Right forelimb (tissue), 1 donor: Measurements from ENCODE around the gene HSD11B1L.

Source experiments
- DNase-seq: peaks from one replicate; pipeline ENCODE4 v3.0.0-alpha.2; 2018

HSD11B1L gene

DNA sequence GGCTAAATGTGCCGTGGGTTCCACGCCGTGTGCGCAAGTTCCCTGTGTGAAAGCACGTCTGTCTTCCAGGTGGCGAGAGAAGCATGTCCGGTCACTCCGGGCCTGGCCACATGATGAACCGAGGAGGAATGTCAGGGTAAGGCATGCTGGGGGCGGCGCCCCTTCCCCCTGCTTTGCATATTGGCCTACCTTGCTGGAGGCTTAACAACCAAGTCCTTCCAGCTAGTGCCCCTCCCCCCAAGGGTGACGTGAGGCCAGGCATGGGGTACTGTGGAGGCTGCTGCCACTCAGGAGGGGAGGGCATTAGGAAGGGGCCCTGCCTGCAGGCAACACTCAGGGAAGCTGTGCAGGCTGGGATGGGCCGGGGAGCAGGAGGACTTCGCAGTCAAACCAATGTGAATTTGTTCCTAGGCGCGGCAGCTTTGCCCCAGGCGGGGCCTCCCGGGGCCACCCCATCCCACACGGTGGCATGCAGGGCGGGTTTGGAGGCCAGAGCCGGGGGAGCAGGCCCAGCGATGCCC lies 13.0 kb upstream of the HSD11B1L start:
- no peak for DNase-seq

DNA sequence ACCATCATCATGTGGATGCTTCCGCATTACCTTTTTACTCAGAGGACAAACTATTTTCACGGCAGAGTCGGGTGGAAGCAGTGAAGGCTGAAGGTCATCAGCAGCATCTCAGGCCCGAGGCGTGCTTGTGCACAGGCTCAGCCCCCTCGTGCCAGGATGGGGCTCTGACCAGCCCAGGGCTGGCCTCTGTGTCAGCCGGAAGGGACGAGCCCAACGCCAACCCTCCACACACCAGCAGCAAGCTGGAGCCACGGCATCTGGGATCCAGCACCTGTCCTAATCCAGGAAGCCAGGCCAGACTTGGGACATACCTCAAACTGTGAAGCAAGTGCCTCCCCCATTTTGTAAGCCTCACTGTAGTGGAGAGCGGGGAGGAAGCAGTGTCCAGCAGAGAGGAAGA lies 11.6 kb upstream of the HSD11B1L start:
- no peak for DNase-seq

DNA sequence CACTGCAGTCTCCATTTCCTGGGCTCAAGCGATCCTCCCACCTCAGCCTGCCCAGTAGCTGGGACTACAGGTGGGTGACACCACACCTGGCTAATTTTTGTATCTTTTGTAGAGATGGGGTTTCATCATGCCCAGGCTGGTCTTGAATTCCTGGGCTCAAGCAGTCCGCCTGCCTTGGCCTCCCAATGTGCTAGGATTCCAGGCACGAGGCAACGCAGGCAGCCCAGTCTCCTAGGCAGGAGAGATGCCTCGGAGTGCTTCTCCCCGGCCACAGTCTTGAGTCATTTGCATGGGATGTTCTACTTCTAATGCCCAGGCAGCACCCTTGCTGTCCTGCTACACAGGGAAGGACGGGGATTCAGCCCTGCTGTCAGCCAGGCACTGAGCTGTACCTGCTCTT lies 9.2 kb upstream of the HSD11B1L start:
- no peak for DNase-seq

DNA sequence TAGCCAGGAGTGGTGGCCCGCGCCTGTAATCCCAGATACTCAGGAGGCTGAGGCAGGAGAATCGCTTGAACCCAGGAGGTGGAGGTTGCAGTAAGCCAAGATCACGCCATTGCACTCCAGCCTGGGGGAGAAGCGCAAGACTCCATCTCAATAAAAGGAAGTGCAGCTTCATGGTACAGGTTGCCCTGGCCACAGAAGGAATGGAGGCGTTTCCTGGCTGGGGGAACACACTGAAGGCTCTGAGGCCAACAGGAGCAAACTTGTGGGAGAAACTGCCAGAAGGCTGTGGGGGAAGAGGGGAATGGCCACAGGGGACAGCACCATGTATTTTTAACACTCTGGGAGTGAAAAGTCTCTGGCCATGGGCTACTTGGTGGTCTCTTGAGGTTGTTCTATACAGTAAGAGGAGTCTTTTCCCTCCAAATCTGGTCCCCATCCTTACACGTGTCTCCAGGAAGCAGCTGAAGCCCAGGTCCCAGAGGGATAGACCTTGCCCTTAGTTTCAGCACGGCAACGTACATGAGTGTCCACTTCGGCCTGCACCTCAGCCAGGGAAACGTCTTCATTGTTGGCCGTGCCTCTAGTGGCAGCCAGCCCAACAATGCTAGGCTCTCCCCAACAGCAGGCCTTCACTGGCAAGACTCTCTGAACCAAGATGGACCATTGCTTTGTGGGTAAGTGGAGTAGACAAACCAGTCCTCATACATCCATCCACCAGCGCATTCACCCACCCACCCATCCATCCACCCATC lies 7.9 kb upstream of the HSD11B1L start:
- no peak for DNase-seq

- DNase-seq, result no peak
These were observed 7.1 kb upstream of the HSD11B1L start for GRCh38 chr19:5673752-5674151.

DNA sequence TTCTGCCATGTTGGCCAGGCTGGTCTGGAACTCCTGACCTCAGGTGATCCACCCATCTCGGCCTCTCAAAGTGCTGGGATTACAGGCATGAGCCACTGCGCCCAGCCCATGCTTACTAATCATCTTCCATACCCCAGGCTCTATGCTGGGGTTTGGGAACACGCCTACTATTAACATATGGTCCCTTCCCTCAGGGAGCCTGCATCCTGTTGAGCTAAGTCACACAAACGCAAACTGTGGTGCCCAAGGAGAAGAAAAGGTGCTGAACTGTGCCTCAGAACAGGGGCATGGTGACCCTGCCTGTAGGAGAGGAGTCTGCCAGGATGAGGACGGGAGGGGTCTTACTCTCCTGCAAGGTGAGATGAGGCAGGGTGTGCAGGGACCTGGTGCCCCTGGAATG lies 6.1 kb upstream of the HSD11B1L start:
- DNase-seq, result no peak

DNA sequence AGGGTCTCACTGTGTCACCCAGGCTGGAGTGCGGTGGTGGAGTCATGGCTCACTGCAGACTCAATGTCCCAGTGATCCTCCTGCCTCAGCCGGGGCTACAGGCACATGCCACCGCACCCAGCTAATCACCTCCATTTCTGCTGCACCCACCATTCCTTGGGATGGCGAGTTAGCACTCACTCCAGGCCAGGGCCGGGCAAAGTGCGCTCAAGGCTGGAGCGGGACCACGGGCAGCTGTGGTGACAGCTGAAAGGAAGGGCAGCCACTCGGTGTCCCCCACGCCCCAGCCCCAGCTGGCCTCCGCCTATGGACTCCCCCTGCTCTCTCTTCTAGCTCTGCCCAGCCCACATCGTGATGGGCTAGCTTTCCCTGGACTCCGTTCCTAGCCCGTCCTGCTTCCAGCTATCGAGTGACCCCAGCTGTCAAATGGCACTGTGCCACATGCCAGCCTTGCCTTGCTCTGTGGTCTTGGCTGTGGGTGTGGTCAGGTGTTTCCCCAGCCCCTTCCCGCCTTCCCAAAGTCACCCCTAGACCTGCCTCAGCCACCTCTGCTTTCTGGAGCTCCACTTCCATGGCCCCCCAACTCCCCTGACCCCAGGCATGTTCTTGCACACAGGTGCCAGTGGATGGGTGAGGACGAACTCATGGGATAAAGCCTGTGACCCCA lies 4.6 kb upstream of the HSD11B1L start:
- DNase-seq, result no peak

GRCh38 chr19:5676772-5677105 lies 4.1 kb upstream of the HSD11B1L start:
- DNase-seq, result no peak

- no peak for DNase-seq
These were observed 3.7 kb upstream of the HSD11B1L start for GRCh38 chr19:5677136-5677535.

DNA sequence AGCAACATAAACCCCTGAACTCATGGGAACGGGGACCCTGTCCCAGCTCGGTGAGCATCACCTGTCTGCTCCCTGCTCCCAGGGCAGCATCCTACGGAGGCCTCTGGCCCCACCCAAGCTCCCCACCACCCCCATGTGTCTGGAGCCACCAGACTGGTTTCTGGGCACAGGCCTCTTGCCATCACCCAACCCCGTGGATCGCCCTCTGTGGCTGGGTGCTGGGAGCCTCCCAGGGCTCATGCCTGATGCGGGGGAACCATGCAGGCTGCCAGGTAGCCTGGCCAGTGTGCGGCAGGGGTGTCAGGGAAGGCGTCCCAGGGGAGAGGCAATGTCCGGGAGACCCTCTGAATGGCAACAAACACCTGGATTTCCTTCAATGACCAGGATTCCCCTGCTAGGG lies 3.2 kb upstream of the HSD11B1L start:
- DNase-seq, result no peak

- DNase-seq, result no peak
These were observed 2.6 kb upstream of the HSD11B1L start for GRCh38 chr19:5678071-5678718.

DNA sequence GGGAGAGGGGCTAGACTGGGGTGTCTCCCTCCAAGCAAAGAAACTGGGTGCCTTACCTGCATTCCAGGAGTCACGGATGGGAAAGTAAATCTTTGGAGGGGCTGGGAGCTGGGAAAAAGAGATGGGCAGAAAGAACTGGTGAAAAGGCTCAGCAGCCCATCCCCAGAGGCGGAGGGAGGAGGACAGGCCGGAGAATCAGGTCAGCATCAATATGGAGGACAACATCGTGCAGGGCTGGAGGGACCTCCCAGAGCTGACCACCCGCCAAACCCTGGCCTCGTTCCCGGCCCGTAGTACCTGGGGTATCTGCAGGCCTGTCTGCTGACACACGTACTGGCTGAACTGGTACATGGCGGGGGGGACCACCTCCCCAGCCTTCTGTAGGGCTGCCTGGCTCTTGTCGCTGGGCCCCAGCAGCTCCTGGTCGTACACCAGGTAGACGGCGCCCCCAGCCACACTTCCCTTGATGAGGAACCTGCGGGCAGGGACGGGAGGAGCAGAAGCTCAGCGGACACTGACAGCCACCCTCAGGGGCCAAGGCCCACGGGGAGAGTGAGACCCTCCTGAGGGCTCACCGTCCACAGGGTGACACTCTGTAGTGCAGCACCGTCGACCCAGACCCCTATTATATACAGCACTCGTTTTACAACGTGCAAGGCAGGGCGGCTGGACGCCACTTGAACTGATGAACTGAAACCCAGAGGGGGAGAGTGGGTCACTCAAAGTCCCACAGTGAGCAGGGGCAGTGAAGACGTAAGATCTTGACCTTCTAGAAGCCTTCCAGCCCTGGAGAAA lies 1.3 kb upstream of the HSD11B1L start:
- no peak for DNase-seq

DNA sequence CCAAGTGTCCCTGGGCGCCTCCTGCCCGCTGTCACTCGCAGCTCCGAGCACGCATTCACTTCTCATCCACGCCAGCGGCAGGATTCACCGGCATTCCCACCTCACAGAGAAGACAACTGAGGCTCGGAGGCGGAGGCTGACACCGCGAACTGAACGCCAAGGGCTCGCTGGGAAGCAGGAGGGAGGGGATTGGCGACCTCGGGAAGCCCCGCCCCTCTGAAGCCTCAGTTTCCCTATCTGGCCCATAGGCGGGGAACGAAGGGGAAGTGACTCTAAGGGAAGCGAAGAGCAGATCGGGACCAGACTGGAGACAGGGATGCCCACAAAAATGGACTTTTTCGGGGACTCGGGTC lies 767 bp upstream of the HSD11B1L start:
- no peak for DNase-seq

DNA sequence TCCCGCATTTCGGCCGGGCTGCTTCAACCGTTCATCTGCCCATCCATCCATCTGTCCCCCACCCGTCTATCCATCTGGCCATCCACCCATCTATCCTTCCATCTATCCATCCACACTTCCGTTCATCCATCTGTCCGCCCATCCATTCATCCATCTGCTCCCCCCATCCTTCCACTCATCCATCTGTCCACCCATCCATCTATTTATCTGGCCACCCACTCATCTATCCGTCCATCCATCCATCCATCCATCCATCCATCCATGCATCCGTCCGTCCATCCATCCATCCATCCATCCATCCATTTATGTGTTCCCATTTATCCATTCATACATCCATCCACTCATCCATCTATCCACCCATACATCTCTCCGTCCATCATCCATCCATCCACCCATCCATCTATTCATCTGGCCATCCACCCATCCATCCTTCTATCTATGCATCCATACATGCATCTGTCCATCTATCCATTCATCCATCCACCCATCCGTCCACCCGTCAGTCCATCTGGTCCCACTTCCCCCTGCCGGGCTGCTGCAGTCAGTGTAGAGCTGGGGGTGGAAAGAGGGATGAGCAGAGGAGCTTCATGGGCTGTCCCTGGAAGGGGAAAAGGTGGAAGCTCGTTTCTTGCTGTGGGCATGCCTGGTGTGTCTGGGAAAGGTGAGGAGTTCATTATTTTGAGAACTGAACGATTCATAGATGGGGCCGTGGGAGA lies 722 bp downstream of the HSD11B1L start:
- DNase-seq, result no peak

DNA sequence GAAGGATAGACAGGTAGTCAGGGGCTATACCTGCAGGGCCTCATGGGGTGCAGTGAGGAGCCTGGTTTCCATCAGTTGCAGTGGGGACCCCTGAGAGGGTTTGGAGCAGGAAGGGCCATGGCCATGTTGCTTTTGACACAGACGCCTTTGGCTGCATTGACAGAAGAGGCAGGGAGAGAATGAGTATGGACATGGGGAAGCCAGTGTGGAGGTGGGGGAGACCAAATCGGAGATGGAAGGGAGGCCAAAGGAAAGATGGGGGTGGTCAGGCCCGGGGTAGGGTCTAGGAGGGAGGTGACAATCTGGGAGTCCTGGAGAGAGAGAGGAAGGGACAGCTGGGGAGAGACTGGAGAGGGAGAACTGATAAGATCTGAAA lies 1.3 kb downstream of the HSD11B1L start:
- DNase-seq, result no peak

DNA sequence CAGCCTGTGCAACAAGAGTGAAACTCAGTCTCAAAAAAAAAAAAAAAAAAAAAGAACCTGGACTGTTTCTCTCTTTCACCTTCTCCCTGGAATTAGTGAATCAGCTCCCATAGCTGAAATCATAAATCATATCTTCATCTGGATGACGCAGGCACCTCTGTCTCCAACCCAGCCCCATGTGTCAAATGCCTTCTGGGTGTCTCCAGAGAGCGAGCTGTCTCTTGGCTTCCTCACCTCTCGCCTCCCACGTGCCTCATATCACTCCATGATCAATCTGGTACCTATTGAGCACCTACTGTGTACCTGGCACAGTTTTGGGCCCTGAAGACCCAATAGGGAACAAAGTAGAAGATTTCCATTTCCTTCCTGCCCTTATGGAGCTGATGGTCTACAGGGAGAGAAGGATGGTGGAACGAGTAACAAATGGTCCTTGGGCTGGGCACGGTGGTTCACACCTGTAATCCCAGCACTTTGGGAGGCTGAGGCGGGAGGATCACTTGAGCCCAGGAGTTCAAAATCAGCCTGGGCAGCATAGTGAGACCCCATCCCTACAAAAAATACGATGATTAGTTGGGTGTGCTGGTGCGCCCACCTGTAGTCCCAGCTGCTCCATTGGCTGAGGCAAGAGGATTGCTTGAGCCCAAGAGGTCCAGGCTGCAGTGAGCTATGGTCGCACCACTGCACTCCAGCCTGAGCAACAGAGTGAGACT lies 2.5 kb downstream of the HSD11B1L start:
- DNase-seq, result peak; percentile 18

DNA sequence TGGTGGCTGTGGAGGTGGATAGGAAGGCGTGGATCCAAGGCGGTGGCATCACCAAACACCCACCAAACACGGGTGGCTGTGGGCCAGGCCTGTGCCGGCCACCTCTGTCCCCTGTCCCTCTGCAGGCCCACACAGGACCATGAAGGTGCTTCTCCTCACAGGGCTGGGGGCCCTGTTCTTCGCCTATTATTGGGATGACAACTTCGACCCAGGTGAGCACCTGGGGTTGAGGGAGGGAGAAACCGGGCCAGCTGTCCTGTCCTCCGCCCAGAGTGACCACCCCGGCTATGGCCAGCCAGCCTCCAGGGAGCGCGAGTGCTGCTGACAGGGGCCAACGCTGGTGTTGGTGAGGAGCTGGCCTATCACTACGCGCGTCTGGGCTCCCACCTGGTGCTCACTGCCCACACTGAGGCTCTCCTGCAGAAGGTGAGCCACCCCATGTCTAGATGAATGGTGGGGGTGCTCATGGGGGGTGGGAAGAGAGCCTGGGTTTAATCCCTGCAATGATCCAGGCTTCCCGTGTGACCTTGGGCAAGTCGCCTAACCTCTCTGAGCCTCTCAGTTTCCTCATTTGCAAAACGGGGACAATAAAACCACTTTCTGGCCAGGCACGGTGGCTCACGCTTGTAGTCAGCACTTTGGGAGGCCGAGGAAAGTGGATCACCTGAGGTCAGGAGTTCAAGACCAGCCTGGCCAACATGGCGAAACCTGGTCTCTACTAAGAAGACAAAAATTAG lies 4.0 kb downstream of the HSD11B1L start:
- DNase-seq, result no peak

DNA sequence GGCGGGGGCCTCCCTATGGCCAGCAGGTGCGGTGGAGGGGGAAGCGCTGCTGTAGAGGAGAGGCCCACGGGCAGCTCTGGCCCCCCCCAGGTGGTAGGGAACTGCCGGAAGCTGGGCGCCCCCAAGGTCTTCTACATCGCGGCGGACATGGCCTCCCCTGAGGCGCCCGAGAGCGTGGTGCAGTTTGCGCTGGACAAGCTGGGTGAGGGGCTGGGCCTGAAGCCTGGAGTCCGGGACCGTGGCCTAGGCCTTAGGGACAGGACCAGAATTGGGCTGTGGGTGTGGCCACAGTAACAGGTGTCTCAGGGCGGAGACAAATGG lies 5.5 kb downstream of the HSD11B1L start:
- DNase-seq, result no peak

DNA sequence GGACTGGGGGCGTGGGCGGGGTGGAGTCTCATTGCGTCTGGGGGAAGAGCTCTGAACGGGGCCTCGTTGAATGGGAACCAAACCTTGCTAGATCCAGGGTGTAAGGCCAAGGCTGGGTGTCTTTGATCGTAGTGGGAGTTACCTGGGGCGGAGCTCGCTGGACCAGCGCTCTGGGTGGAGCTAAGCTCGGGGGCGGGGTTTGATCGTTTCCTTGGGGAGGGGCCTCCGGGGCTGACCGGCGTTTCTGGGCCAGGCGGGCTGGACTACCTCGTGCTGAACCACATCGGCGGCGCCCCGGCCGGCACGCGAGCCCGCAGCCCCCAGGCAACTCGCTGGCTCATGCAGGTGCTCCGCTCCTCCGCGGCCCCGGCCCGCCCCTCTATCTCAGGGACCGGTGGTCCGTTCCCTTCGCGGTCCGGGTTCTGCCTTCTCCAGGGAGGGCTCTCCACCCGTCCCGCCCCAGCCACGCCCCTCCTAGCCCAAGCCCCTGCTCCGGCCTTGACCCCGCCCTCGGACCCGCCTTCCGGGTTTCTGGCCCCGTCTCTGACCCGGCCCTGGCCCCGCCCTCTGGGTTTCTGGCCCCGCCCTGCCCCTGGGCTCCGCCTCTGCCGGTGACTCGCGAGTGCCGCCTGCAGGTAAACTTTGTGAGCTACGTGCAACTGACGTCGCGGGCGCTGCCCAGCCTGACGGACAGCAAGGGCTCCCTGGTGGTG lies 6.0 kb downstream of the HSD11B1L start:
- DNase-seq, result peak; percentile 97

DNA sequence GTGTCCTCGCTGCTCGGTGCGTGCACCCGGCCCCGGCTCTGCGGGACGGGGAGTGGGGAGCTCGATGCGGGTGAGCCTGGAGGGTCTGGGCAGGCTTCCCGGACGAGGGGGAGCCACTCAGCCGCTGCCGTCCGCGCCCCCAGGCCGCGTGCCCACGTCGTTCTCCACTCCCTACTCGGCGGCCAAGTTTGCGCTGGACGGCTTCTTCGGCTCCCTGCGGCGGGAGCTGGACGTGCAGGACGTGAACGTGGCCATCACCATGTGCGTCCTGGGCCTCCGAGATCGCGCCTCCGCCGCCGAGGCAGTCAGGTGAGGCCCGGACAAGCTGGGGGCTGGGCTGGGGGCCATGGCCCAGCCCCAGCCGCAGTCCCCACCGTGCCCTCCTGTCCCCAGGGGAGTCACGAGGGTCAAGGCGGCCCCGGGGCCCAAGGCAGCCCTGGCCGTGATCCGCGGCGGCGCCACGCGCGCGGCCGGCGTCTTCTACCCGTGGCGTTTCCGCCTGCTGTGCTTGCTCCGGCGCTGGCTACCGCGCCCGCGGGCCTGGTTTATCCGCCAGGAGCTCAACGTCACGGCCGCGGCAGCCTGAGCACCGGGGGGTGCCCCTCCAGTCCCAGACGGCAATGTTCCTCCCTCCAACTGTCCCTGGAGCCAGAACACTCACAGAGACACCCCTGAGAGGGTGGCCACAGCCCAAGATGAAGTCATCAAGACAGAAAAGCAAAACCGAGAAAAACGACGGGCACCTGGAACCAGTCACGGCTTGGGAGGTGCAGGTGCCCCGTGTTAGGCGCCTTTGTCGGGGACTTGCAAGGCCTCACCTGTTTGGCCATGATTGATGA lies 6.8 kb downstream of the HSD11B1L start:
- DNase-seq, result no peak
